ENCODE data around the gene PLAAT5. TPM values are rescaled to one million over a fixed set of nuclear protein-coding genes. Genes with fewer than 3 reads are reported as not detected.

PLAAT5 gene
- polyA plus RNA-seq, 2 of the 4 experiments (the other 2 are of a cell fraction) = 0.04 to 0.12 TPM

GRCh38 chr11:63510360-63511047, 19.5 kb upstream of the PLAAT5 start:
- Histone ChIP-seq H3K9me3 (no peaks in the 10 kb centered on the region), H3K4me1 (peaks cover 14% of the 10 kb centered on the region), H3K27ac (peak overlapping the region in 1 of 2 experiments; percentile 42; a peak in 1 of 6 replicates), H3K4me3 (no peak overlapping the region), H3K4me2 (no peak overlapping the region)
- WGBS (ENCODE audit: missing lambda C conversion rate) = 68% methylated on average over 7 of the region's 7 CpGs
- peak in 1 of 2 experiments; percentile 28; a peak in 1 of 6 replicates for ATAC-seq
- POLR2A ChIA-PET = no interaction called here
- no peak for DNase-seq (ENCODE audit: low read depth in 1 of 2, low spot score in 1 of 2)
- no peak for TF ChIP-seq POLR2A (IDR thresholded peaks at IDR 0.05; ENCODE audit: low read length)
- no peak for TF ChIP-seq RAD21 (conservative IDR thresholded peaks at IDR 0.05 in 1 of 2, IDR thresholded peaks at IDR 0.05 in 1 of 2)
- TF ChIP-seq HES2 (IDR thresholded peaks at IDR 0.05) = no peak
- no peak for TF ChIP-seq HOXB13 (CRISPR knock-in tag; IDR thresholded peaks at IDR 0.05; ENCODE audit: low read depth)
- no peak for TF ChIP-seq CBX8 (IDR thresholded peaks at IDR 0.05)
- TF ChIP-seq KDM5A (IDR thresholded peaks at IDR 0.05) = no peak
- no peak for TF ChIP-seq TFCP2L1 (CRISPR knock-in tag; IDR thresholded peaks at IDR 0.05)
- no peak for TF ChIP-seq SMC3 (IDR thresholded peaks at IDR 0.05)
- no peak for TF ChIP-seq TP53 (CRISPR knock-in tag; IDR thresholded peaks at IDR 0.05)
- TF ChIP-seq GATA3 (IDR thresholded peaks at IDR 0.05; ENCODE audit: borderline replicate concordance) = no peak
- no peak for TF ChIP-seq BHLHE40 (IDR thresholded peaks at IDR 0.05; ENCODE audit: low read depth, low read length)
- CTCF ChIA-PET = interaction anchor here (0.6 to 5.0 kb wide), 5 partner anchors 15 to 59 kb away, joined by 3 to 29 read pairs (median 3); partner anchors contain the start of gene PLAAT4
- FAIRE-seq = no peak

GRCh38 chr11:63508745-63509144, 17.8 kb upstream of the PLAAT5 start:
- Histone ChIP-seq H3K9me3 (no peaks in the 10 kb centered on the region), H3K27ac (no peak overlapping the region), H3K4me1 (peaks cover 14% of the 10 kb centered on the region), H3K4me2 (no peak overlapping the region), H3K4me3 (no peak overlapping the region)
- no peak for ATAC-seq
- 83% methylated on average over 11 of the region's 12 CpGs for WGBS (ENCODE audit: missing lambda C conversion rate)
- ChIA-PET CTCF (interaction anchor here (0.7 to 5.0 kb wide), 3 partner anchors 11 to 29 kb away, joined by 3 to 29 read pairs (median 4); no protein-coding TSS in a partner anchor), POLR2A (no interaction called here)
- no peak for FAIRE-seq
- TF ChIP-seq ZFP36 (IDR thresholded peaks at IDR 0.05; ENCODE audit: borderline replicate concordance, partially characterized antibody) (no peak), CHD4 (IDR thresholded peaks at IDR 0.05; ENCODE audit: borderline replicate concordance) (no peak), RAD21 (conservative IDR thresholded peaks at IDR 0.05 in 1 of 2, IDR thresholded peaks at IDR 0.05 in 1 of 2) (no peak), TP53 (CRISPR knock-in tag; IDR thresholded peaks at IDR 0.05) (no peak), EP300 (IDR thresholded peaks at IDR 0.05) (no peak)
- no peak for DNase-seq (ENCODE audit: low read depth in 1 of 2, low spot score in 1 of 2)

- FAIRE-seq (no peak), DNase-seq (ENCODE audit: low read depth in 1 of 2, low spot score in 1 of 2) (peak; percentile 54 to 60), ATAC-seq (peak; percentile 82 to 89)
- Histone ChIP-seq H3K4me1 (peaks cover 14% of the 10 kb centered on the region), H3K4me2 (no peak overlapping the region), H3K4me3 (no peak overlapping the region), H3K9me3 (no peaks in the 10 kb centered on the region), H3K27ac (no peak overlapping the region)
- ChIA-PET POLR2A (no interaction called here), CTCF (interaction anchor here (0.7 to 5.0 kb wide), 4 partner anchors 12 to 59 kb away, joined by 3 to 29 read pairs (median 4); no protein-coding TSS in a partner anchor)
- TF ChIP-seq SMC3 (IDR thresholded peaks at IDR 0.05) (peak; percentile 34; the same call in 1 of the 3 replicates), RAD21 (conservative IDR thresholded peaks at IDR 0.05 in 1 of 2, IDR thresholded peaks at IDR 0.05 in 1 of 2) (peak; percentile 44 to 50), ATOH8 (CRISPR knock-in tag; IDR thresholded peaks at IDR 0.05; ENCODE audit: low read depth) (no peak), CTCF (IDR thresholded peaks at IDR 0.05) (peak; percentile 37; the same call in 2 of the 3 replicates)
- WGBS (ENCODE audit: missing lambda C conversion rate) = 81% methylated on average over 3 of the region's 3 CpGs
Measured at GRCh38 chr11:63508009-63508408, 17.0 kb upstream of the PLAAT5 start.

All from A549 (cell line).